HepG2 (cell line): ENCODE data around the gene ESYT2. TPM values are rescaled to one million over a fixed set of nuclear protein-coding genes. Genes with fewer than 3 reads are reported as not detected.

Experiments used
- ATAC-seq: fragments of 200-7000 bp; cut with Tn5 transposase; 3 replicates; pipeline ENCODE4 v1.9.1; 2020; ENCODE audit warnings: mild to moderate bottlenecking, moderate library complexity
- BruUV-seq: library from RNA; stranded (reverse); fragments of 400-500 nt; replicated peaks from 2 replicates; lab custom pipeline; 2021; lab: Mats Ljungman, UMichigan
- CTCF ChIA-PET: fragments of 300-600 bp; formaldehyde crosslinking; extraction: SDS; loops from one replicate; lab custom pipeline; 2021; ENCODE audit warnings: low total read pairs, inconsistent platforms, low intra/inter-chr PET ratio; lab: Yijun Ruan, JAX
- POLR2A ChIA-PET: fragments of 350-600 bp; sonication (Branson Sonifier 250); formaldehyde crosslinking; loops from one replicate; lab custom pipeline; 2020; ENCODE audit warnings: antibody characterized with exemption, inconsistent platforms; lab: Yijun Ruan, JAX
- DNase-seq: peaks from one replicate; pipeline ENCODE4 v3.0.0-alpha.2; 2015; ENCODE audit warnings: low spot score
- FAIRE-seq: peaks from 3 replicates; lab custom pipeline; 2011; peaks lifted over from hg19 to GRCh38; lab: Jason Lieb, UNC
- H2AFZ ChIP-seq: one replicate; pipeline ENCODE4 v1.6.1; 2011; ENCODE audit warnings: low read length, inconsistent platforms
- H3K27ac ChIP-seq: fragments of 300-600 bp; 3 replicates; pipeline ENCODE4 v1.8.0; 2011; ENCODE audit warnings: mixed run types, mild to moderate bottlenecking, mixed read lengths, low read length, inconsistent platforms; ENCODE audit not compliant: insufficient read depth; ENCODE audit errors: extremely low read length
- H3K27me3 ChIP-seq, 2 experiments: fragments of 200-600 bp in 1 of 2; 2 replicates in 1 of 2; 3 replicates in 1 of 2; pipeline versions ENCODE4 v1.6.0 to v1.8.0; 2011; ENCODE audit warnings: low read length in 2 of 2, mild to moderate bottlenecking in 2 of 2, moderate library complexity in 2 of 2, inconsistent platforms in 1 of 2; ENCODE audit not compliant: insufficient read depth in 2 of 2, control insufficient read depth in 1 of 2
- H3K36me3 ChIP-seq, 2 experiments: fragments of 200-600 bp in 1 of 2; replicated peaks in 1 of 2; 2 replicates in 1 of 2; 3 replicates in 1 of 2; pipeline versions ENCODE4 v1.5.1 to v1.8.0; 2011; ENCODE audit warnings: low read length in 2 of 2, inconsistent platforms in 1 of 2; ENCODE audit not compliant: insufficient read depth in 2 of 2, control insufficient read depth in 1 of 2
- H3K4me1 ChIP-seq: 2 replicates; pipeline ENCODE4 v1.5.1; 2012; ENCODE audit warnings: low read length, inconsistent platforms; ENCODE audit not compliant: insufficient read depth
- H3K4me2 ChIP-seq: 2 replicates; pipeline ENCODE4 v1.6.0; 2011; ENCODE audit warnings: low read depth, low read length, inconsistent platforms
- H3K4me3 ChIP-seq, 3 experiments: fragments of 200-600 bp in 1 of 3; sonication (generic), shearing (Covaris generic) in 1 of 3; replicated peaks in 1 of 3; 2 replicates each; pipeline ENCODE4 v1.5.1; 2011 to 2016; ENCODE audit warnings: low read length in 3 of 3, inconsistent platforms in 2 of 3, low read depth in 2 of 3, mild to moderate bottlenecking in 2 of 3, control low read depth in 1 of 3, mixed read lengths in 1 of 3; ENCODE audit not compliant: insufficient read depth in 1 of 3
- H3K79me2 ChIP-seq: one replicate; pipeline ENCODE4 v1.6.1; 2011; ENCODE audit warnings: low read length, inconsistent platforms; ENCODE audit not compliant: insufficient read depth
- H3K9ac ChIP-seq: 2 replicates; pipeline ENCODE4 v1.6.0; 2011; ENCODE audit warnings: mild to moderate bottlenecking, low read depth, low read length, inconsistent platforms; ENCODE audit not compliant: insufficient read depth
- H3K9me3 ChIP-seq: 2 replicates; pipeline ENCODE4 v1.5.1; 2012; ENCODE audit warnings: mild to moderate bottlenecking, low read length
- H4K20me1 ChIP-seq: 2 replicates; pipeline ENCODE4 v1.6.0; 2011; ENCODE audit warnings: inconsistent platforms, mild to moderate bottlenecking, low read length, moderate library complexity; ENCODE audit not compliant: insufficient read depth
- CCDC6 ChIP-seq: sonication (generic); formaldehyde crosslinking; IDR thresholded peaks from 2 replicates; pipeline ENCODE4 v1.8.1; 2022; ENCODE audit warnings: mild to moderate bottlenecking, missing genetic modification reagents, moderate library complexity
- CSRNP2 ChIP-seq: sonication (generic); formaldehyde crosslinking; conservative IDR thresholded peaks from 2 replicates; pipeline ENCODE4 v1.8.0; 2022; ENCODE audit warnings: low read depth, missing genetic modification reagents
- DRAP1 ChIP-seq: IDR thresholded peaks from 2 replicates; pipeline ENCODE4 v1.6.1; 2016; ENCODE audit warnings: missing genetic modification reagents, missing compliant biosample characterization
- JARID2 ChIP-seq: sonication (generic); formaldehyde crosslinking; IDR thresholded peaks from 2 replicates; pipeline ENCODE4 v1.8.1; 2023; ENCODE audit warnings: missing genetic modification reagents, inconsistent platforms; ENCODE audit not compliant: insufficient replicate concordance
- KAT8 ChIP-seq: IDR thresholded peaks from 2 replicates; pipeline ENCODE4 v1.6.1; 2016; ENCODE audit warnings: missing genetic modification reagents, missing compliant biosample characterization
- LBX2 ChIP-seq: sonication (generic); formaldehyde crosslinking; IDR thresholded peaks from 2 replicates; pipeline ENCODE4 v1.5.0; 2020; ENCODE audit warnings: missing genetic modification reagents, mild to moderate bottlenecking, borderline replicate concordance
- ONECUT2 ChIP-seq: sonication (generic); formaldehyde crosslinking; IDR thresholded peaks from 2 replicates; pipeline ENCODE4 v1.4.0; 2020; ENCODE audit warnings: missing genetic modification reagents
- RNF2 ChIP-seq: fragments of 450-650 bp; conservative IDR thresholded peaks from 2 replicates; pipeline ENCODE4 v1.6.1; 2016; ENCODE audit warnings: low read depth
- TSC22D2 ChIP-seq: sonication (generic); formaldehyde crosslinking; IDR thresholded peaks from 2 replicates; pipeline ENCODE4 v1.5.1; 2020; ENCODE audit warnings: missing genetic modification reagents, mild to moderate bottlenecking, borderline replicate concordance
- WGBS: methylation state at CpG from one replicate; pipeline ENCODE4 v1.1.6; 2017; ENCODE audit warnings: low lambda C conversion rate; 5-methylcytosine and 5-hydroxymethylcytosine counted together
- in situ Hi-C: cut with HindIII; loops from 2 replicates; pipeline ENCODE4 v1.10.0; 2017; ENCODE audit warnings: low pct_unique_long_range_greater_than_20kb; ENCODE audit not compliant: extremely low pct_ligation_motif_present
- intact Hi-C: fragments of 100-400 bp; cut with micrococcal nuclease; formaldehyde crosslinking; loops from one replicate; pipeline ENCODE4 v1.10.0; 2022; ENCODE audit not compliant: unreplicated experiment
- polyA plus RNA-seq, 8 experiments: library from polyadenylated mRNA; depleted of rRNA in 3 of 8; stranded (reverse) in 7 of 8; unstranded in 1 of 8; fragments of >200 nt; fragmentation: Illumina TruSeq in 4 of 8; extraction: Trizol in 4 of 8; gene quantifications; 2 replicates each; pipeline versions ENCODE4 v1.2.1 to v1.2.3, GENCODE V29; 2011 to 2016; ENCODE audit warnings: low read depth in 4 of 8, missing spikeins in 1 of 8, mixed read lengths in 1 of 8; ENCODE audit not compliant: insufficient read depth in 1 of 8
- total RNA-seq, 5 experiments: library from RNA; depleted of rRNA; stranded (reverse); fragments of >200 nt; fragmentation: Illumina TruSeq; extraction: Trizol; gene quantifications; 2 replicates each; pipeline ENCODE4 v1.2.3, GENCODE V29; 2016; ENCODE audit warnings: low read depth in 1 of 5
- TF ChIP-seq, protein P1 (sequence below): IDR thresholded peaks from 2 replicates; pipeline ENCODE4 v1.6.1; 2018; ENCODE audit warnings: missing genetic modification reagents, mild to moderate bottlenecking, missing compliant biosample characterization

The ESYT2 gene
- total and polyA plus RNA-seq, 2 of the 13 experiments (the other 11 are each of a cell fraction or from before 2014, with no cell fraction given) = 28.5 to 37.3 TPM

DNA sequence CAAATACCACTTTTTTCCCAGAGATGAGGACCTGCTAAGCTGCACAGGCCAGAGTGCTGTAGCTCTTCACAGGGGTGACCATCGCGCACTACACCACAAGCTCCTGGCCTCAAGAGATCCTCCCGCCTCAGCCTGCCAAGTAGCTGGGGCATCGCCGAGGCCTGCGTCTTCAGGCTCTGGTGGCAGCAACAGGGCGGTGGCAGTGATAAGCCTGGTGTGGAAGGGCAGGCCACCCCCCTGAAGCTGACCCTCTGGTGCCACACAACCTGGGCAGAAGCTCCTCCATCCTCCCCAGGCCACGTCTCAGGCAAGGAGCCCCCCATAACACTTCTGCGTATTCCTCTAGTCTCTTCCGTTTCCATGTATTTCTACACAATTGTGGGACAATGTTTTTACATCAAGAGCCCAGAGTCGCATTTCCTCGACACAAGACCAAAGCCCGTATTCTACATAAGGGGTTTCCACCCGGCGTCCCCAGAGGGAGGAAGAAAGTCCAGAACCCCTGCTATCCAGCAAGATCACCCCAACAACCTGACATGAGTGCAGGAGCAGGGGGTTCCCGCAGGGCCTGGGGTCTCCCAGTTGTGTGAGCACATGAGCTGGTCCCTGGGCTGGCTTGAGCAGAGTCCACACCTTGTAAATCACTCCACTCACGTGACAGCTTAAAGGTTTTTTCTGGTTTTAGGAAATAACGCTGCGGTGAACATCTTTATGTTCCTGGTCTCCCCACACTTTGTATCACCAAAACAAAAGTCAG, 87.1 kb downstream of the ESYT2 start:
- in situ Hi-C loops = no loop called here
- BruUV-seq = no TSS peak
- no peak for TF ChIP-seq KAT8 (CRISPR knock-in tag)
- no peak for TF ChIP-seq CSRNP2 (CRISPR knock-in tag)
- TF ChIP-seq LBX2 (CRISPR knock-in tag) = no peak
- no peak for TF ChIP-seq DRAP1
- no peak for TF ChIP-seq ONECUT2 (CRISPR knock-in tag)
- TF ChIP-seq CCDC6 (CRISPR knock-in tag) = no peak
- no peak for TF ChIP-seq JARID2 (CRISPR knock-in tag)
- TF ChIP-seq, protein P1, sequence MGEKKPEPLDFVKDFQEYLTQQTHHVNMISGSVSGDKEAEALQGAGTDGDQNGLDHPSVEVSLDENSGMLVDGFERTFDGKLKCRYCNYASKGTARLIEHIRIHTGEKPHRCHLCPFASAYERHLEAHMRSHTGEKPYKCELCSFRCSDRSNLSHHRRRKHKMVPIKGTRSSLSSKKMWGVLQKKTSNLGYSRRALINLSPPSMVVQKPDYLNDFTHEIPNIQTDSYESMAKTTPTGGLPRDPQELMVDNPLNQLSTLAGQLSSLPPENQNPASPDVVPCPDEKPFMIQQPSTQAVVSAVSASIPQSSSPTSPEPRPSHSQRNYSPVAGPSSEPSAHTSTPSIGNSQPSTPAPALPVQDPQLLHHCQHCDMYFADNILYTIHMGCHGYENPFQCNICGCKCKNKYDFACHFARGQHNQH (CRISPR knock-in tag) = no peak
- TF ChIP-seq TSC22D2 (CRISPR knock-in tag) = no peak
- no peak for TF ChIP-seq RNF2
- Histone ChIP-seq H2AFZ (no peak overlapping the region), H3K27me3 (no peaks in the 10 kb centered on the region), H3K4me3 (no peak overlapping the region), H4K20me1 (no peaks in the 10 kb centered on the region), H3K9me3 (no peaks in the 10 kb centered on the region), H3K4me2 (no peak overlapping the region), H3K4me1 (no peaks in the 10 kb centered on the region), H3K79me2 (no peaks in the 10 kb centered on the region), H3K36me3 (peaks cover 22 to 70% of the 10 kb centered on the region in 2 experiments), H3K27ac (no peak overlapping the region), H3K9ac (no peak overlapping the region)
- DNase-seq (no peak), FAIRE-seq (no peak), ATAC-seq (no peak)
- ChIA-PET CTCF (no interaction called here), POLR2A (no interaction called here)
- intact Hi-C loops = no loop called here
- 98% methylated on average over 19 of the region's 19 CpGs for WGBS
